A673 (cell line): Measurements from ENCODE around the gene MIPOL1.

Source experiments
- CTCF ChIP-seq: fragments of 300-800, 200-600 bp; sonication (generic); conservative IDR thresholded peaks from 2 replicates; pipeline ENCODE4 v1.5.1; 2017; ENCODE audit warnings: low read depth, mild to moderate bottlenecking, antibody characterized with exemption, low read length, moderate library complexity, mixed read lengths
- EZH2 ChIP-seq: fragments of 200-600 bp; sonication (generic); IDR thresholded peaks from 2 replicates; pipeline ENCODE4 v1.6.1; 2017; ENCODE audit warnings: borderline replicate concordance, low read depth, mild to moderate bottlenecking, mixed read lengths, antibody characterized with exemption, low read length; ENCODE audit not compliant: poor library complexity, severe bottlenecking

GRCh38 chr14:37363661-37364060, 165.9 kb downstream of the MIPOL1 start:
- TF ChIP-seq EZH2 (no peak), CTCF (no peak)
